Breast epithelium (tissue), 4 donors: ENCODE measurements around the gene WDR62. TPM values are rescaled to one million over a fixed set of nuclear protein-coding genes. Genes with fewer than 3 reads are reported as not detected.

Experiments used
- DNase-seq, 2 donors: peaks; one replicate each; pipeline ENCODE4 v3.0.0-alpha.2; 2019; ENCODE audit warnings: low spot score in 2 of 2
- H3K27ac ChIP-seq, 2 donors: fragments of 200-600 bp; sonication (generic) in 1 of 2; one replicate each; pipeline ENCODE4 v1.5.1; 2016 to 2019; ENCODE audit warnings: mild to moderate bottlenecking in 1 of 2
- H3K27me3 ChIP-seq, 2 donors: fragments of 200-600 bp; sonication (generic) in 1 of 2; one replicate each; pipeline versions ENCODE4 v1.5.1 to v1.6.0; 2017 to 2019; ENCODE audit warnings: control low read depth in 1 of 2, mild to moderate bottlenecking in 1 of 2
- H3K36me3 ChIP-seq: fragments of 200-600 bp; one replicate; pipeline ENCODE4 v1.5.1; 2019
- H3K4me1 ChIP-seq, 2 donors: fragments of 200-600 bp; sonication (generic); one replicate each; pipeline ENCODE4 v1.5.1; 2016 to 2019; ENCODE audit warnings: control low read depth in 1 of 2
- H3K4me3 ChIP-seq, 3 donors: fragments of 200-600 bp; sonication (generic); 1 replicate in 2 of 3; 2 replicates in 1 of 3; pipeline ENCODE4 v1.5.1; 2016 to 2019; ENCODE audit warnings: mild to moderate bottlenecking in 3 of 3, moderate library complexity in 2 of 3
- H3K9me3 ChIP-seq, 2 donors: fragments of 200-600 bp; sonication (generic) in 1 of 2; one replicate each; pipeline ENCODE4 v1.5.1; 2016 to 2019; ENCODE audit warnings: control low read depth in 1 of 2
- POLR2A ChIP-seq: fragments of 450-650 bp; IDR thresholded peaks from one replicate; pipeline ENCODE4 v1.6.1; 2016; ENCODE audit warnings: antibody characterized with exemption, mild to moderate bottlenecking, moderate library complexity
- POLR2AphosphoS5 ChIP-seq, 3 donors: sonication (generic); formaldehyde crosslinking; IDR thresholded peaks; one replicate each; pipeline ENCODE4 v1.6.1; 2017; ENCODE audit warnings: antibody characterized with exemption in 3 of 3
- intact Hi-C: fragments of 100-400 bp; cut with DNase I; formaldehyde crosslinking; loops from one replicate; pipeline ENCODE4 v1.15.1; 2023; ENCODE audit warnings: low total_unique reads
- total RNA-seq, 3 donors: library from RNA; depleted of rRNA; stranded (reverse); fragments of >200 nt; gene quantifications; one replicate each; pipeline ENCODE4 v1.1.0, GENCODE V29; 2016
- TF ChIP-seq, protein P1 (sequence below), 3 donors: fragments of 450-650 bp; IDR thresholded peaks; one replicate each; pipeline ENCODE4 v1.5.1; 2016 to 2017; ENCODE audit warnings: antibody characterized with exemption in 3 of 3, mild to moderate bottlenecking in 3 of 3, moderate library complexity in 3 of 3

The WDR62 gene
- total RNA-seq, 3 donors from 2014 or later = 0.59 to 0.98 (median 0.80) TPM

DNA sequence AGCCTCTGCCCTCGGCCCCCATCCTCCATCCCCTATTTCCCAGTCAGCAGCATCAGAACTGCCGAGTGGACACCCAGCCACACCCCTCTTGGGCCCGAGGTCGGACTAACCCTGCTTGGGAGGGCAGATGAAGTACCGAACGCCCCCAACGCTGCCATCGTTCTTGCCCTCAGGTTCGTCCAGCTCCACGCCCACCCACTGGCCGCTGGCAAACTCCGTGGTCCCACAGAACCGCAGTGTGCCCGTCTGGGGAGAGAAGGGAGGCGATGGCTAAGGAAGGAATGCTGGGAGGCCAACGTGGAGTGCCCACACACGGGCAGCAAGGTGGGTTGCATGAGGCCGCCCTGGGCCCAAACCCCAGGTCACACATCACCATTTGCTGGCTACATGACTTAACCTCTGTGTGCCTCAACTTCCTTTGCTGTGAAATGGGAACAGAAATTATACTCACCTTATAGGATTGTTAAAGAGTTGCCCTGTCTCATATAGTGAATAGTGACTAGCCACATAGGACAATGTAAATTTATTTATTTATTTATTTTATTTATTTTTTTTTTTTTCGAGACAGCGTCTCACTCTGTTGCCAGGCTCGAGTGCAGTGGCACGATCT is 35.5 kb upstream of the WDR62 start:
- no peaks in the 10 kb centered on the region for H3K9me3 ChIP-seq
- no peak for DNase-seq
- H3K27me3 ChIP-seq = no peaks in the 10 kb centered on the region
- H3K36me3 ChIP-seq = no peaks in the 10 kb centered on the region
- H3K27ac ChIP-seq = no peak overlapping the region
- H3K4me1 ChIP-seq = peaks cover 0 to 5% of the 10 kb centered on the region in 2 donors
- H3K4me3 ChIP-seq = no peak overlapping the region
- TF ChIP-seq POLR2A (no peak), POLR2AphosphoS5 (IDR thresholded peaks at IDR 0.05) (no peak)
- TF ChIP-seq, protein P1, sequence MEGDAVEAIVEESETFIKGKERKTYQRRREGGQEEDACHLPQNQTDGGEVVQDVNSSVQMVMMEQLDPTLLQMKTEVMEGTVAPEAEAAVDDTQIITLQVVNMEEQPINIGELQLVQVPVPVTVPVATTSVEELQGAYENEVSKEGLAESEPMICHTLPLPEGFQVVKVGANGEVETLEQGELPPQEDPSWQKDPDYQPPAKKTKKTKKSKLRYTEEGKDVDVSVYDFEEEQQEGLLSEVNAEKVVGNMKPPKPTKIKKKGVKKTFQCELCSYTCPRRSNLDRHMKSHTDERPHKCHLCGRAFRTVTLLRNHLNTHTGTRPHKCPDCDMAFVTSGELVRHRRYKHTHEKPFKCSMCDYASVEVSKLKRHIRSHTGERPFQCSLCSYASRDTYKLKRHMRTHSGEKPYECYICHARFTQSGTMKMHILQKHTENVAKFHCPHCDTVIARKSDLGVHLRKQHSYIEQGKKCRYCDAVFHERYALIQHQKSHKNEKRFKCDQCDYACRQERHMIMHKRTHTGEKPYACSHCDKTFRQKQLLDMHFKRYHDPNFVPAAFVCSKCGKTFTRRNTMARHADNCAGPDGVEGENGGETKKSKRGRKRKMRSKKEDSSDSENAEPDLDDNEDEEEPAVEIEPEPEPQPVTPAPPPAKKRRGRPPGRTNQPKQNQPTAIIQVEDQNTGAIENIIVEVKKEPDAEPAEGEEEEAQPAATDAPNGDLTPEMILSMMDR (IDR thresholded peaks at IDR 0.05) = no peak
- intact Hi-C loops = no loop called here

DNA sequence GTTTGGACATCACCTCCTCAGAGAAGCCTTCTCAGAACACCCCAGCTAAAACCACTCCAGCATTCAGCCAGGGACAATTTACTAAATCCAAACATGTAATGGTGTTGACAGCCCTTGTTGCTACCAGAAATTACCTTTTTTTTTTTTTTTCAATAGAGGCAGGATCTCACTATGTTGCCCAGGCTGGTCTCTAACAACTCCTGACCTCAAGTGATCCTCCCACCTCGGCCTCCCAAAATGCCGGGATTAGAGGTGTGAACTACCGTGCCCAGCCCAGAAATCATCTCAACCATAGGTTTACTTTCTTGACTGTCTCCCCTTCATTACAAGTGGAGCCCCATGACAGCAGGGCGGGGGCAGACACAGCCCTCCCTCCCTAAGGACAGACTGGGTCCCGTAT is 31.3 kb upstream of the WDR62 start:
- no peak for TF ChIP-seq POLR2A
- H3K27me3 ChIP-seq = no peaks in the 10 kb centered on the region
- H3K4me1 ChIP-seq = no peaks in the 10 kb centered on the region
- no peaks in the 10 kb centered on the region for H3K9me3 ChIP-seq
- no peak overlapping the region for H3K4me3 ChIP-seq
- H3K36me3 ChIP-seq = no peaks in the 10 kb centered on the region
- intact Hi-C loops = no loop called here
- DNase-seq = no peak
- H3K27ac ChIP-seq = no peak overlapping the region

DNA sequence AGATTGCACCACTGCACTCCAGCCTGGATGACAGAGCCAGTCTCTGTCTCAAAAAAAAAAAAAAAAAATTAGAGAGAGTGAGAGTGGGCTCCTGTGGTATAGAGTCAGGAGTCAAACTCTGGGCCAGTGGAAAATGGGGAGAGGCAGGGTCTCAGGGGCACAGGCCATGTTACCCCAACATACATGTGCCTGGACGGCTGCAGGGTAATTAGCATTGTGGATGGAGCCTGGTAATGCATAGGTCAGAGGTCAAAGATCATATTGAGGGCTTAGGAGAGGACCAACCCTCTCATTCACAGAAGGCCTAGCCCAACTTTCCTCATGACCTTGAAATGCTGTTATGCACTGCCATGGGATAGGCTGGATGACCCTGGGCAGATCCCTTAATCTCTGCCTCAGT is 29.2 kb upstream of the WDR62 start:
- no peaks in the 10 kb centered on the region for H3K9me3 ChIP-seq
- H3K27ac ChIP-seq = no peak overlapping the region
- intact Hi-C loops = no loop called here
- no peaks in the 10 kb centered on the region for H3K27me3 ChIP-seq
- TF ChIP-seq POLR2AphosphoS5 (IDR thresholded peaks at IDR 0.05) = no peak
- TF ChIP-seq POLR2A = no peak
- TF ChIP-seq, protein P1 (IDR thresholded peaks at IDR 0.05) = no peak
- DNase-seq = no peak
- H3K36me3 ChIP-seq = no peaks in the 10 kb centered on the region
- H3K4me1 ChIP-seq = no peaks in the 10 kb centered on the region
- H3K4me3 ChIP-seq = no peak overlapping the region

DNA sequence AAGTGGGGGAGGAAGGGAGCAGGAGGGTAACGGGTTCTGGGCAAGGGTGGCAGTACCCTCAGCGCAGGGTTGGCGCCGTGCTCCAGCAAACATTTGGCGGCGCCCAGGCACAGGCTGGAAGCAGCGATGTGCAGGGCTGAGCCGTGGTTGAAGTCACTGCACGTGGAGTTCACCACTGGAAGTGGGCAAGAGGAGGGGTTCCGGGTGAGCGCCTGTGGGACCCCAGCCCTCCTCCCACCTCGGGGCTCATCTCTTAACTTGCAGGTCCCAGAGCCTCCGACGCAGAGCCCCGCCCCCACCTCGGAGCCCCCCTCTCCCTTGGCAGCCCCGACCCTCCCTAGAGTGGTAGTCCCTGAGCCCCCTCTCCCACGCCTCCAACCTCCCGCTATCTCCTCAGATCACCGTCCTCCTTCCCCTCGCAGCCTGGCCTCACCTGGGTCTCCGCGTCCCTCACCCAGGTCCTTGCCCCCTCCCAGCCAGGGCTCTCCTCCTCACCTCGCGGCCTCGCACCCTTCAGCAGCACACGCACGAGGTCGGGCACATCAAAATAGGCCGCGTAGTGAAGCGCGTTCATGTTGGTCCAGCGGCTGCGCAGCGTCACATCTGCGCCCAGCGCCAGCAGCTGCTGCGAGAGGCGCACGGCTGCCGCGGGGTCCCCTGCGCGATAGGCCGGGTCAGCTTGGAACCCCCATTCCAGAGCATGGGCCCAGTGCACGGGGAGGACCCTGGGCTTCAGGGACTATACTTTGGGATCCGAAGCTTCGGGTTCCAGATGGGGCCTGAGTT is 28.4 kb upstream of the WDR62 start:
- no peaks in the 10 kb centered on the region for H3K27me3 ChIP-seq
- TF ChIP-seq, protein P1 (IDR thresholded peaks at IDR 0.05) = no peak
- no peak for DNase-seq
- H3K27ac ChIP-seq = no peak overlapping the region
- no peaks in the 10 kb centered on the region for H3K9me3 ChIP-seq
- no peaks in the 10 kb centered on the region for H3K36me3 ChIP-seq
- H3K4me1 ChIP-seq = no peaks in the 10 kb centered on the region
- no peak overlapping the region for H3K4me3 ChIP-seq
- intact Hi-C loops = no loop called here

DNA sequence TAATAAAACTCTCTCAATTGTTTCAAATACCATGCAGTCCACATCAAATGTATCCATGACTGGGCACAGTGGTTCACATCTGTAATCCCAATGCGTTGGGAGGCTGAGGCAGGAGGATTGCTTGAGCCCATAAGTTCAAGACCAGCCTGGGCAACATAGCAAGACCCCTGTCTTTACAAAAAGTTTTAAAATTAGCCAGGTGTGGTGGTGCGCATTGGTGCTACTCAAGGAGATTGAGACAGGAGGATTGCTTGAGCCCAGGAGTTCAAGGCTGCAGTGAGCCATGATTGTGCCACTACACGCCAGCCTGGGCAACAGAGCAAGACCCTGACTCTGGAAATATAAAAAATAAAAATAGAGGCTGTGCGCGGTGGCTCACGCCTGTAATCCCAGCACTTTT is 27.0 kb upstream of the WDR62 start:
- DNase-seq = no peak
- no peaks in the 10 kb centered on the region for H3K36me3 ChIP-seq

More for the DNA sequence above, 27.0 kb upstream of the WDR62 start:
- H3K27me3 ChIP-seq = no peaks in the 10 kb centered on the region
- TF ChIP-seq, protein P1 (IDR thresholded peaks at IDR 0.05) = no peak
- TF ChIP-seq POLR2AphosphoS5 (IDR thresholded peaks at IDR 0.05) (no peak), POLR2A (no peak)
- H3K27ac ChIP-seq = no peak overlapping the region
- H3K9me3 ChIP-seq = no peaks in the 10 kb centered on the region
- intact Hi-C loops = no loop called here
- no peaks in the 10 kb centered on the region for H3K4me1 ChIP-seq
- H3K4me3 ChIP-seq = no peak overlapping the region
